Left lobe of liver (tissue), 2 donors: ENCODE data around the gene ENTPD3. TPM values are rescaled to one million over a fixed set of nuclear protein-coding genes. Genes with fewer than 3 reads are reported as not detected.
A peak's percentile ranks its signal among the peaks of the same experiment; 100 is the strongest.

Experiments
- ATAC-seq: fragments of 200-7000 bp; cut with Tn5 transposase; one replicate; pipeline ENCODE4 v1.9.1; 2020; ENCODE audit warnings: mild to moderate bottlenecking, moderate library complexity
- DNase-seq: peaks from one replicate; pipeline ENCODE4 v3.0.0-alpha.2; 2020; ENCODE audit warnings: low spot score
- total RNA-seq: library from RNA; stranded (reverse); gene quantifications from one replicate; pipeline ENCODE4 v1.2.1, GENCODE V29; 2021
- donor health status: DM: no; HTN: no; CAD: no; lungs with moderate emphysema.
- donor health status: DM: no; HTN: yes; CAD: no.

The ENTPD3 gene
- total RNA-seq: not detected

DNA sequence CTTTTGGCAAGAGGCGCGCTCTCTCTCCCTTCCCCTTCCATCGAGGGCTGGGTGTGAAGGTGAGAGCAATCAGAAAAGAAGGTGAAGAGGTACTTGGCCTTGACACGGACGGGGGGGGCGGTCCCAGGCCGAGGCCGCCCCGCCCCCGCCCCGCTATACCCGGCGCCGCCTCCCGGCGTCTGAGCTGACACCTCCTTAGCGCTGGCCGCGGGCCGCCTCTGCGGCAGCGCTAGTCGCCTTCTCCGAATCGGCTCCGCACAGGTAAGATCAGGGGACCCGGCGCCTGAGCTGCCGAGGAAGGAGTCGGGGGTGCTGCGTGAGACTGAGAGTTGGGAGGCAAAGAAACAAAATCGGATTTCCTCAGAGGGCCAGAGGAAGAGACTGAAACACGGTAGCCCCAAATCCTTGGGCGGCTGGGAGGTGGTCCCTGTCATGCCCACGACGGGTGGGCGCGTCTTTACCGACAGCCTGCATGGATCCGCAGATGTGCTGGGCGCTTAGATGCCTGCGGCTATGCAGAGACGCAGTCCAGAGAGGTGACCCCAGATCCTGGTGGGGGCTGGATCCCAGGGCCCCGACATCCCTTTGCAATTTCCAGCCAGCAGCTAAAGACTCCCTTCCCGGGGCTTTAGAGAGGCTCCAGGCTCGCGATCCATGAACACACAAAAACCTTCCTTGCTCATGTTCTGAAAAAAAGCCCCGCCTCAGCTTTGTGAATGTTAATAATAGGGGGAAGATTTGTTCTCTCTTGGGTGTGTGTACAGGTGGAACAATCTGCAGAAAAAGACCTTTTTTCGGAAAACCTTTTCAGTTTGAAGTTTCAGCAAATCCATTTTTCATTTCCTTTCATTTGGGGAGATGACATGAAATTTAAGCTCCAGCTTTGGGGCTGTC lies at the start of gene ENTPD3:
ENTPD3 (plus strand) TSS at position 184 of the 894 bp plus-strand sequence. CDS start 874 bp downstream, outside the sequence.
- peak; percentile 94 for ATAC-seq
- DNase-seq: no peak

DNA sequence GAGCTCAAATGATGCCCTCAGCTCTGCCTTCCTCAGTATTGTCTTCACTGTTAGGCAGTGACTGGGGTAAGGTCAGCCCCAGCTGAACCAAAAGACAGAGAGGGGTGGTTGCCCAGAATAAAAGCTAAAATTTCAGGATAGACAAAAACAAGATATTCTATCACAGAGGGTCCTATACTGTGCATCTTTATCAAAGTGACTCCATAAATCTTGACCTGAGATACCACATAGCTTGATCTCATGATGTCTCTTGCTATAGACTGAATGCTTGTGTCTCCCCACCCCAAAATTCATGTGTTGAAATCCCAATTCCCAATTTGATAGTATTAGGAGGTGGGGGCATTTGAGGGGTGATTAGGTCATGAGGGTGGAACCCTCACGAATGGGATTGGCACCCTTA lies 47.1 kb upstream of the ENTPD3 start:
- DNase-seq (no peak), ATAC-seq (no peak)

GRCh38 chr3:40340541-40341170 lies 46.3 kb upstream of the ENTPD3 start:
- DNase-seq (no peak), ATAC-seq (no peak)

- ATAC-seq (no peak), DNase-seq (no peak)
Measured at GRCh38 chr3:40341671-40342070, 45.3 kb upstream of the ENTPD3 start.

DNA sequence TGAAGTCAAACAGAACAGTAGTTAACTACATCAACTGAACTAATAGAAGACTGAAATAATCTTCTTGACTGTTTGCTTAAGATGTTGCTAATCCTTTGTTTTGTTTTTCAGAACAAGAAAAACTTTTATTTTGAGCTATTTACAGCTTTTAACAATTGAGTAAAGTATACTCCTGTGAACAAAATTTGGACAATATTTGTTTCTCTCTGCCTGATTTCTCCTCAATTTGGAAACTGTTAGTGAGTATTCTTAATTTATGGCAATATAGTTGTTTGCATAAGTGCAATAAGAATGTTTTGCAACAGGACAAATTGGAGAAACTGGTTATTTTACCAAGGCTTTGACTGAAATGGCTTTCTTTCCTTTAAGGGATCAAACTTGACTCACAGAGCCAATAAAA lies 36.5 kb upstream of the ENTPD3 start:
- DNase-seq (no peak), ATAC-seq (no peak)

- no peak for DNase-seq
- ATAC-seq: no peak
Measured at GRCh38 chr3:40355410-40355809, 31.6 kb upstream of the ENTPD3 start.

DNA sequence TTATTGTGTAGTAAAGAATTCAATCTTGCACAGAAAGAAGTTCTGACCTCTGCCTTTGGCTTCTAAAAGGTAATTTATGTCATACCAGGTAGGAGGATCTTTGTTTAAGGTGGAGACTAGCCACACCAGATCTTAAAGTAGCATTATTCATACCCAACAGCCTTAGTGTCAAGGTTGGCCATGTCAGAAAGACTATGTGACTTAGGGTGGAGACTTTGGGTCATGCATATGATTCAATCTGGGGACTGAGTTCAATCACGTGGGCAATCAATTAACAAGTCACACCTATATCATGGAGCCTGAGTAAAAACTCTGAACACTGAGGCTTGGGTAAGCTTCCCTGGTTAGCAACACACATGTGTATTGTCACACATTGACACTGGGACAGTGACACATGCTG lies 28.5 kb upstream of the ENTPD3 start:
- ATAC-seq (no peak), DNase-seq (no peak)

DNA sequence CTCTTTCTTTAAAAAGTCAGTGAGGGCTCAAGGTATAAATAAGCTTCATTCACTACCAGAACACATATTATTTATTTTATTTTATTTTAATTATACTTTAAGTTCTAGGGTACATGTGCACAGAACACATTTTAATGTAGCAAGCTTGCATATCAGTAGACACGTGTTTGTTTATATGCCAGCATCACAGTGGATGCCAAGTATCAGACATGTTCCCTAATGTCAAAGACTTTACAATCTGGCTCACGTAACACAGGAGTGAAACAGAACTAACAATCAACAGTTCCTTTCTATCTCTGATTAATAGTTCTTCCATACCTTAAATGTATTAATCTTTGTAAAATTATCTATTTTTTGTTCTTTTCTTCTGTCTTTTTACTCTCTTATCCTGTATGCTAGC lies 23.3 kb upstream of the ENTPD3 start:
- ATAC-seq: no peak
- DNase-seq: no peak

DNA sequence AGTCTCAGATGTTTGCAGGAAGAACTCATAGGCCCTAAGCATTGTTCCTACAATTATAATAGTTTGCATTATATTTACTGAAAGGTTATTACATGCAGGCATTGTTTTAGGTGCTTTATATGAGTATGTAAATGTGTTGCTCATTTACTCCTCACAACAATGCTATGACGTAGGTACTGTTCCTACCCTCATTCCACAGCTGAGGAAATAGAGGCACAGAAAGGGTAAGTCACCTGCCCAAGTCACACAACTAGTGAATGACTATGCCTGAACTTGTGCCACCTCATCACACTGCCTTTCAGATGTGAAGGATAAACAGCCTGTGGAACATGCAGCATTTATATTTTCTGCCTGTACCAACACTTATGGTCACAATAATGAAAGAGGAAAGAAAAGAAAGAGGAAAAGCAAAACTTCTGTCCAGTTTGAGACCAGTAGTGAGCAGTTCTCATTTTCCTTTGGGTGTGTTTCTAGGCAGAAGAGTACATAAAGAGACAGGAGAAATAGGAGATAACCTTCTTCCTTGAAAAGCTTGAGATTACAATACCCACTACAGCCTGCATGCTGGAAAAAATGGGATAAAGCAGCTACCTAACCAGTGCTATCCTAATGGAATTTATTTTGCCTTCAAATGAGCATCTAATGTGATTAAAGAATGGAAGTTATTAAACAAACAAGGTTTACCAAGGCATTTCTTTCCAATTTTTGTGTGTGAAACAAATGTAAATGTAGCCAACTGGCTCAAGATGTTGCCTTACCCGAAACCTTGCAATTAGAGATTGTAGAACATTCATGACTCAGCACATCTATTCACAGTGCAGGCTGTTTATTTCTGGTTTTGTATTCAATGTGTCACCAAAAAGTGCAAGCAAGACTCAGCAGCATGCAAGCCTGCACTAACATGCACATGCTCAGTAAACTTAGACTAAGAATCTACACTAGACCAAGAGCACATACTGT lies 20.5 kb upstream of the ENTPD3 start:
- DNase-seq: no peak
- ATAC-seq: no peak

DNA sequence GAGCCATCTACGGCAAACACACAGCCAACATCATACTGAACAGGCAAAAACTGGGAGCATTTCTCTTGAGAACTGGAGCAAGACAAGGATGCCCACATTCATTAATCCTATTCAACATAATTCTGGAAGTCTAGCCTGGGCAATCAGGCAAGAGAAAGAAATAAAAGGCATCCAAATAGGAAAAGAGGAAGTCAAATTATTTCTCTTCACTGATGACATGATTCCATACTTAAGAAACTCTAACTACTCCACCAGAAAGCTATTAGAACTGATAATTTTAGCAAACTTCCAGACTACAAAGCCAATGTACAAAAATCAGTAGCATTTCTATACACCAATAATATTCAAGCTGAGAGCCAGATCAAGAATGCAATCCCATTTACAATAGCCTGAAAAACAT lies 17.3 kb upstream of the ENTPD3 start:
- no peak for ATAC-seq

DNA sequence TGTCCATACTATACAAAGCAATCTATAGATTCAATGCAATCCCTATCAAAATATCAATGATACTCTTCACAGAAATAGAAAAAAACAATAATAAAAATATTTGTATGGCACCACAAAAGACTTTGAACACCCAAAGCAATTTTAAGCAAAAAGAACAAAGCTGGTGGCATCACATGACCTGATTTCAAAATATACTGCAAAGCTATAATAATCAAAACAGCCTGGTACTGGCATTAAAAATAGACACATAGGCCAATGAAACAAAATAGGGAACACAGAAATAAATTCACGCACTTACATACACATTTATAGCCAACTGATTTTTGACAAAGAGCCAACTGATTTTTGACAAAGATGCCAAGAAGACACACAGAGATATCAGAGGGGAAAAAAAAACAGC lies 9.2 kb upstream of the ENTPD3 start:
- DNase-seq: no peak
- ATAC-seq: no peak

More for the DNA sequence above, 17.3 kb upstream of the ENTPD3 start:
- no peak for DNase-seq

DNA sequence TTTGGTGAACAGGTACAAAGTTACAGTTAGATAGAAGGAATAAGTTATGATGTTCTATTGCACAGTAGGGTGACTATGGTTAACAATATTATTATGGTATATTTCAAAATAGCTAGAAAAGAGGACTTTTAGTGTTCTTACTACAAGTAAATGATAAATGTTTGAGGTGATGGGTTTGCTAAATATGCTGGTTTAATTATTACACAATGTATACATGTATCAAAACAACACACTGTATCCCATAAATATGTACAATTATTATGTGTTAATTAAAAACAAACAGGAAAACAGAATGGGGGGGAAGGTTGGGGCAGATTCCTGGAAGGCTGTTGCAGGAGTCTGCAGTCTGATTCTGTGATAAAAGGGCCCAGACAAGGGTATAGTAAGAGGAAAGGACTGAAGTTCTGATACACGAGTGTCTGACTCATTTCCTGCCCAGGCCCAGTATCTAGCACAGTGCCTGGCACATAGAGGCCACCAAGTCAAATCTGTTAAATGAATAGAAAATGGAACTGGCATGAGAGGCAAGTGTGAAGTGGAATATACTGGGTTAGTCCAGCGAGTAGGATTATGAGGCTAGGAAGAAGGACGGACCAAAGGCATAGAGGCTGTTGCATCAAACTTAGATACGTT lies 7.2 kb upstream of the ENTPD3 start:
- ATAC-seq (no peak), DNase-seq (no peak)

DNA sequence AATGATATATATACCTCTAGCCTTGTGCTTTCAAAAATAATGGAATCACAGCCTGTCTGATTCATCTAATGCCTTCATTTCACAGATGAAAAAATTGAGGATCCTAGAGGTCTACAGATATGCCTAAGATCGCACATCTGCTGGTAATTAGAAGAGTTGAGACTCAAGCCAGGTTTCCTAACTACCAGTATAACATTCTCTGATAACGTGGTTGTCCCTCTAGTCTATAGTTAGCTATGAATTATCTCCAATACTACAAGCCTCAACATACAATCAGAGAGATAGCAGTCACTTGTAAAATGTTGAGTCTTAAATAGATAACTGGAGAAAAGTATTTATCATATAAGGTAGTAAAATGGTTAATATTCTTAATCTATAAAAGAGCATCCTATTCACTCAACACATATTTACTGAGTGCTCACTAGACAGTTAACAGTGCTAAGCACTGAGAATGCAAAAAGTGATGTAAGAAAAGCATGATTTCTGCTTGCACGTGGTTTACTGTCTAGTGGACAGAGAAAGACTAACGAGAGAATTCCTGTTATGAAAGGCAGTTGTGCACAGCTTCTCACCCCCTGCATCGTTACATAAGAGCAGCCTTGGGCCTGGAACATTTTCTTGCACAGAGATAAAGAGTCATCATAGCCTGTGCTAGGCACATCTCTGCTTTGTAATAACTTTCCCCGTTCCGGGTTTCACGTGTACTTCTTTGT lies 4.9 kb upstream of the ENTPD3 start:
- DNase-seq (no peak), ATAC-seq (no peak)

DNA sequence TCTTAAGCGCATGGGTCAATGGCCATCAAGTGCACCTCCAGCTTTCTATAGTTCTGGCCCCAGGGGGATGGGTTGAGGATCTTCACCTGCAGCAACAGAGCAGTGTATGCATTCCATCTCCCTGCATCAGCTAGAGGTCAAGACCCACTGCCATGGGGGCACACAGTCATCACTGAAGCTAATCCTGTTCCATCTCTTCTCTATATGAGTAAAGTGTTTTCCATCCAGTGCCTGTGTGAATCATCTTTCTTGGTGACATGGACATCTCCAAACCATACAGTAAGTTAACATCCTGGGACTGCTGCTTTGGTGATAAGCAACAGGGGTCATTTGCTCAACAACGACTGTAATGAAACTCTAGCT lies 4.4 kb upstream of the ENTPD3 start:
- ATAC-seq (no peak), DNase-seq (no peak)

- ATAC-seq (no peak), DNase-seq (no peak)
Measured at GRCh38 chr3:40386213-40386612, 771 bp upstream of the ENTPD3 start.

DNA sequence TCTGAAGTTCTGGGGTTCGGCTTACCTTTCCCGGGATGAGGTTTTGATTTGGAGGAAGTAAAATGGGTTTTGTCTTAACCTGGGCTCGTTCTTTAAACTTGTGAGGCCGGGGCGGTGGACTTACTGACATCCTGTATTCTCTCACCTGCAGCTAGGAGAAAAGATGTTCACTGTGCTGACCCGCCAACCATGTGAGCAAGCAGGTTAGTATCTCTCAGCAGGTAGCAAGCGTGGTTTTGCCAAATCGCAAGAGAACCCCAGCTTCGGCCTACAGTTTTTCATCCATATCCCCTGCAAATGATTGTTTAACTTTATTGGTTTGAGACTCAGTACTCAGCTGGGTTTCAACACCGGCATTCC lies 891 bp downstream of the ENTPD3 start:
- no peak for ATAC-seq

GRCh38 chr3:40396406-40396805 lies 9.4 kb downstream of the ENTPD3 start:
- ATAC-seq: no peak
- no peak for DNase-seq

More for the DNA sequence above, 891 bp downstream of the ENTPD3 start:
- no peak for DNase-seq

DNA sequence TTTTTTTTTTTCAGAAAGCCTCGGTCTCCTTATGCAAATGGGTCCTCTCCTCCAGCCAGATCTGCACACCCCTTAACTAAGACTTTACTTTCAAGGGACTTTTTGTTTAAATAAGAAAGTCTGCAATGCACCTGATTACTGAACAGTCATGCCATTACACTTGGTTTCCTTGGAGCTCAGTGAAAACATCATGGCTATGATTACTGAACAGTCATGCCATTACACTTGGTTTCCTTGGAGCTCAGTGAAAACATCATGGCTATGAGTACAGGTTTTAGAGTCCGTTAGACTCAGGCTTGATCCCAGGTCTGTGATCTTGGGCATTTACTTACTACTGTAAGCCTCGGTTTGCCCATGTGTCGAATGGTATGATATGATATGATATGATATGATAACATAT lies 10.1 kb downstream of the ENTPD3 start:
- ATAC-seq: no peak
- DNase-seq: no peak

GRCh38 chr3:40397912-40398311 lies 10.9 kb downstream of the ENTPD3 start:
- ATAC-seq (no peak), DNase-seq (no peak)

- ATAC-seq (no peak), DNase-seq (no peak)
Measured at GRCh38 chr3:40398346-40398745, 11.4 kb downstream of the ENTPD3 start.
